Trophoblast cell (in vitro differentiated cells and primary cell): ENCODE measurements around the gene ZBTB20.

Experiments used
- DNase-seq, 2 donors: peaks; one replicate each; pipeline ENCODE4 v3.0.0-alpha.2; 2016
- H2AFZ ChIP-seq: 2 replicates; pipeline ENCODE4 v1.6.1; 2013; ENCODE audit warnings: low read length, moderate library complexity, mild to moderate bottlenecking; ENCODE audit not compliant: insufficient read depth, poor library complexity
- H2AK5ac ChIP-seq: 2 replicates; pipeline ENCODE4 v1.6.1; 2013; ENCODE audit warnings: mild to moderate bottlenecking, low read length
- H2BK120ac ChIP-seq: 2 replicates; pipeline ENCODE4 v1.6.1; 2013; ENCODE audit warnings: low read length, mild to moderate bottlenecking, moderate library complexity; ENCODE audit not compliant: insufficient read depth, poor library complexity
- H2BK12ac ChIP-seq: 2 replicates; pipeline ENCODE4 v1.6.1; 2013; ENCODE audit warnings: mild to moderate bottlenecking, low read length, moderate library complexity
- H2BK5ac ChIP-seq: 2 replicates; pipeline ENCODE4 v1.6.1; 2013; ENCODE audit warnings: low read length, low read depth, moderate library complexity, mild to moderate bottlenecking; ENCODE audit not compliant: poor library complexity
- H3K14ac ChIP-seq: 2 replicates; pipeline ENCODE4 v1.6.1; 2013; ENCODE audit warnings: mild to moderate bottlenecking, low read length
- H3K18ac ChIP-seq: 2 replicates; pipeline ENCODE4 v1.6.1; 2013; ENCODE audit warnings: mild to moderate bottlenecking, low read length
- H3K23ac ChIP-seq: 2 replicates; pipeline ENCODE4 v1.6.1; 2013; ENCODE audit warnings: low read length
- H3K27ac ChIP-seq: 2 replicates; pipeline ENCODE4 v1.5.1; 2013; ENCODE audit warnings: low read depth, mild to moderate bottlenecking, inconsistent platforms, low read length, moderate library complexity
- H3K27me3 ChIP-seq: 2 replicates; pipeline ENCODE4 v1.6.1; 2013; ENCODE audit warnings: inconsistent platforms, mild to moderate bottlenecking, low read length, moderate library complexity; ENCODE audit not compliant: insufficient read depth
- H3K36me3 ChIP-seq, 2 experiments: 1 replicate in 1 of 2; 2 replicates in 1 of 2; pipeline ENCODE4 v1.6.1; 2013; ENCODE audit warnings: low read length in 2 of 2, mild to moderate bottlenecking in 2 of 2, moderate library complexity in 1 of 2; ENCODE audit not compliant: insufficient read depth in 2 of 2, control insufficient read depth in 1 of 2
- H3K4ac ChIP-seq: 2 replicates; pipeline ENCODE4 v1.6.1; 2013; ENCODE audit warnings: low read depth, mild to moderate bottlenecking, low read length, moderate library complexity
- H3K4me1 ChIP-seq, 2 experiments: 1 replicate in 1 of 2; 2 replicates in 1 of 2; pipeline ENCODE4 v1.6.1; 2013; ENCODE audit warnings: low read length in 2 of 2, mild to moderate bottlenecking in 2 of 2, moderate library complexity in 1 of 2; ENCODE audit not compliant: insufficient read depth in 2 of 2, control insufficient read depth in 1 of 2
- H3K4me2 ChIP-seq: 2 replicates; pipeline ENCODE4 v1.6.1; 2013; ENCODE audit warnings: inconsistent platforms, mild to moderate bottlenecking, low read length, moderate library complexity
- H3K4me3 ChIP-seq: 2 replicates; pipeline ENCODE4 v1.5.1; 2013; ENCODE audit warnings: mild to moderate bottlenecking, low read depth, low read length, inconsistent platforms
- H3K79me1 ChIP-seq: one replicate; pipeline ENCODE4 v1.6.1; 2013; ENCODE audit warnings: low read length
- H3K79me2 ChIP-seq: 2 replicates; pipeline ENCODE4 v1.6.1; 2013; ENCODE audit warnings: low read length, mild to moderate bottlenecking; ENCODE audit not compliant: control insufficient read depth, insufficient read depth, poor library complexity
- H3K9ac ChIP-seq: 2 replicates; pipeline ENCODE4 v1.6.1; 2013; ENCODE audit warnings: mild to moderate bottlenecking, low read length
- H3K9me3 ChIP-seq: 2 replicates; pipeline ENCODE4 v1.6.1; 2013; ENCODE audit warnings: low read depth, mild to moderate bottlenecking, control low read depth, inconsistent platforms, low read length; ENCODE audit not compliant: insufficient read depth
- H4K12ac ChIP-seq: 2 replicates; pipeline ENCODE4 v1.6.1; 2013; ENCODE audit warnings: low read depth, mild to moderate bottlenecking, low read length, moderate library complexity
- H4K8ac ChIP-seq: 2 replicates; pipeline ENCODE4 v1.6.1; 2013; ENCODE audit warnings: low read depth, mild to moderate bottlenecking, low read length, moderate library complexity
- H4K91ac ChIP-seq: one replicate; pipeline ENCODE4 v1.6.1; 2013; ENCODE audit warnings: low read depth, mild to moderate bottlenecking, low read length, moderate library complexity
- WGBS: extraction: QIAGEN DNeasy Blood & Tissue Kit; methylation state at CpG from one replicate; pipeline ENCODE4 v1.1.7; 2013; ENCODE audit warnings: missing lambda C conversion rate; ENCODE audit not compliant: insufficient read length, insufficient coverage; ENCODE audit errors: extremely low coverage; 5-methylcytosine and 5-hydroxymethylcytosine counted together

Gene ZBTB20

GRCh38 chr3:114333180-114333922 lies 813.7 kb downstream of the ZBTB20 start:
- H2AK5ac ChIP-seq = no peak overlapping the region
- no peak overlapping the region for H2BK5ac ChIP-seq
- no peak overlapping the region for H4K12ac ChIP-seq
- H3K4me3 ChIP-seq = no peak overlapping the region
- H3K9me3 ChIP-seq = no peaks in the 10 kb centered on the region
- H3K4me1 ChIP-seq = no peaks in the 10 kb centered on the region
- H3K4me2 ChIP-seq = no peak overlapping the region
- H3K36me3 ChIP-seq = no peaks in the 10 kb centered on the region
- no peaks in the 10 kb centered on the region for H3K27me3 ChIP-seq
- H2AFZ ChIP-seq = no peak overlapping the region
- H3K79me1 ChIP-seq = no peaks in the 10 kb centered on the region
- no peak overlapping the region for H4K91ac ChIP-seq
- no peak overlapping the region for H3K27ac ChIP-seq
- no peak overlapping the region for H4K8ac ChIP-seq
- no peak overlapping the region for H3K14ac ChIP-seq
- no peak overlapping the region for H2BK12ac ChIP-seq
- no peak overlapping the region for H3K4ac ChIP-seq
- WGBS = no CpG with 5 or more reads among the region's 4 CpGs
- no peak for DNase-seq
- no peak overlapping the region for H2BK120ac ChIP-seq
- H3K79me2 ChIP-seq = no peaks in the 10 kb centered on the region
- H3K23ac ChIP-seq = no peak overlapping the region
- H3K9ac ChIP-seq = no peak overlapping the region
- H3K18ac ChIP-seq = no peak overlapping the region

GRCh38 chr3:114332342-114333179 lies 814.5 kb downstream of the ZBTB20 start:
- DNase-seq = no peak
- Histone ChIP-seq H3K79me1 (no peaks in the 10 kb centered on the region), H2BK12ac (no peak overlapping the region), H3K9me3 (no peaks in the 10 kb centered on the region), H3K14ac (no peak overlapping the region), H3K9ac (no peak overlapping the region), H3K36me3 (no peaks in the 10 kb centered on the region), H2BK5ac (no peak overlapping the region), H3K79me2 (no peaks in the 10 kb centered on the region), H3K4me2 (no peak overlapping the region), H4K91ac (no peak overlapping the region), H3K4ac (no peak overlapping the region), H3K4me3 (no peak overlapping the region), H2AFZ (no peak overlapping the region), H4K12ac (no peak overlapping the region), H3K4me1 (no peaks in the 10 kb centered on the region), H3K27me3 (no peaks in the 10 kb centered on the region), H3K27ac (no peak overlapping the region), H2AK5ac (no peak overlapping the region), H2BK120ac (no peak overlapping the region), H3K23ac (no peak overlapping the region), H4K8ac (no peak overlapping the region), H3K18ac (no peak overlapping the region)
- WGBS = no CpG with 5 or more reads among the region's 5 CpGs

GRCh38 chr3:114331710-114332109 lies 815.4 kb downstream of the ZBTB20 start:
- Histone ChIP-seq H3K9me3 (no peaks in the 10 kb centered on the region), H3K23ac (no peak overlapping the region), H3K18ac (no peak overlapping the region), H3K36me3 (no peaks in the 10 kb centered on the region), H3K27ac (no peak overlapping the region), H4K91ac (no peak overlapping the region), H3K4ac (no peak overlapping the region), H2BK5ac (no peak overlapping the region), H4K8ac (no peak overlapping the region), H2BK12ac (no peak overlapping the region), H3K4me3 (no peak overlapping the region), H2AK5ac (no peak overlapping the region), H3K4me1 (no peaks in the 10 kb centered on the region), H2AFZ (no peak overlapping the region), H2BK120ac (no peak overlapping the region), H3K79me2 (no peaks in the 10 kb centered on the region), H3K27me3 (no peaks in the 10 kb centered on the region), H3K79me1 (no peaks in the 10 kb centered on the region), H3K14ac (no peak overlapping the region), H3K4me2 (no peak overlapping the region), H3K9ac (no peak overlapping the region), H4K12ac (no peak overlapping the region)
- DNase-seq = no peak
- WGBS = no CpG with 5 or more reads among the region's 3 CpGs

- no peak overlapping the region for H2AK5ac ChIP-seq
- no peak overlapping the region for H3K18ac ChIP-seq
- no peak overlapping the region for H2BK5ac ChIP-seq
- H4K91ac ChIP-seq = no peak overlapping the region
- no CpG with 5 or more reads among the region's 2 CpGs for WGBS
- no peak overlapping the region for H2BK120ac ChIP-seq
- H3K36me3 ChIP-seq = no peaks in the 10 kb centered on the region
- H3K27ac ChIP-seq = no peak overlapping the region
- no peak overlapping the region for H3K4me2 ChIP-seq
- no peak overlapping the region for H3K14ac ChIP-seq
- H3K23ac ChIP-seq = no peak overlapping the region
- H3K4me1 ChIP-seq = no peaks in the 10 kb centered on the region
- DNase-seq = no peak
- no peak overlapping the region for H4K8ac ChIP-seq
- H2AFZ ChIP-seq = no peak overlapping the region
- no peaks in the 10 kb centered on the region for H3K79me1 ChIP-seq
- H3K9ac ChIP-seq = no peak overlapping the region
- no peak overlapping the region for H3K4me3 ChIP-seq
- no peaks in the 10 kb centered on the region for H3K27me3 ChIP-seq
- H2BK12ac ChIP-seq = no peak overlapping the region
- H4K12ac ChIP-seq = no peak overlapping the region
- no peaks in the 10 kb centered on the region for H3K79me2 ChIP-seq
- H3K9me3 ChIP-seq = no peaks in the 10 kb centered on the region
- no peak overlapping the region for H3K4ac ChIP-seq
Observed at GRCh38 chr3:114331007-114331406, 816.1 kb downstream of the ZBTB20 start.
